ENCODE data around the gene HEXIM2.

DNA sequence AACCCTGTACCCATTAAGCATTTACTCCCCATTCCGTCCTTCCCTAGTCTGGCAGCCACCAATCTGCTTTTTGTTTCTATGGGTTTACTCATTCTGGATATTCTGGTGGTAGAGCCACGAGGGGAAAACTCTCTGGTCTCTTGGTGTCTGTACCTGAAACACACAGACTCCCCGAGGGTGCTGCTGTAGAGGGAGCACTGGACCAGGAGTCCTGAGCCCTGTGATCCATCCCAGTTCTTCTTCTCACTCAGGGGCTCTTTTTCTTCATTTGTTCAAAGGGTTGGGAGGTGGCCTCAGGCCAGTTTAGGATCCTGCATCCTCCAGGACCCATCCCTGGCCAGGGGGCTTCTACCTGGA, 14.1 kb downstream of the HEXIM2 start:
- TF ChIP-seq POLR2AphosphoS5 (IDR thresholded peaks at IDR 0.05; ENCODE audit: low read depth, low read length): no peak
- TF ChIP-seq, protein P1, sequence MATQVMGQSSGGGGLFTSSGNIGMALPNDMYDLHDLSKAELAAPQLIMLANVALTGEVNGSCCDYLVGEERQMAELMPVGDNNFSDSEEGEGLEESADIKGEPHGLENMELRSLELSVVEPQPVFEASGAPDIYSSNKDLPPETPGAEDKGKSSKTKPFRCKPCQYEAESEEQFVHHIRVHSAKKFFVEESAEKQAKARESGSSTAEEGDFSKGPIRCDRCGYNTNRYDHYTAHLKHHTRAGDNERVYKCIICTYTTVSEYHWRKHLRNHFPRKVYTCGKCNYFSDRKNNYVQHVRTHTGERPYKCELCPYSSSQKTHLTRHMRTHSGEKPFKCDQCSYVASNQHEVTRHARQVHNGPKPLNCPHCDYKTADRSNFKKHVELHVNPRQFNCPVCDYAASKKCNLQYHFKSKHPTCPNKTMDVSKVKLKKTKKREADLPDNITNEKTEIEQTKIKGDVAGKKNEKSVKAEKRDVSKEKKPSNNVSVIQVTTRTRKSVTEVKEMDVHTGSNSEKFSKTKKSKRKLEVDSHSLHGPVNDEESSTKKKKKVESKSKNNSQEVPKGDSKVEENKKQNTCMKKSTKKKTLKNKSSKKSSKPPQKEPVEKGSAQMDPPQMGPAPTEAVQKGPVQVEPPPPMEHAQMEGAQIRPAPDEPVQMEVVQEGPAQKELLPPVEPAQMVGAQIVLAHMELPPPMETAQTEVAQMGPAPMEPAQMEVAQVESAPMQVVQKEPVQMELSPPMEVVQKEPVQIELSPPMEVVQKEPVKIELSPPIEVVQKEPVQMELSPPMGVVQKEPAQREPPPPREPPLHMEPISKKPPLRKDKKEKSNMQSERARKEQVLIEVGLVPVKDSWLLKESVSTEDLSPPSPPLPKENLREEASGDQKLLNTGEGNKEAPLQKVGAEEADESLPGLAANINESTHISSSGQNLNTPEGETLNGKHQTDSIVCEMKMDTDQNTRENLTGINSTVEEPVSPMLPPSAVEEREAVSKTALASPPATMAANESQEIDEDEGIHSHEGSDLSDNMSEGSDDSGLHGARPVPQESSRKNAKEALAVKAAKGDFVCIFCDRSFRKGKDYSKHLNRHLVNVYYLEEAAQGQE (IDR thresholded peaks at IDR 0.05; ENCODE audit: insufficient read depth in 1 of 2, low read depth in 2 of 2, low read length in 2 of 2): no peak
